ENCODE data around the gene PIGM.
A peak's percentile ranks its signal among the peaks of the same experiment; 100 is the strongest.

PIGM gene

DNA sequence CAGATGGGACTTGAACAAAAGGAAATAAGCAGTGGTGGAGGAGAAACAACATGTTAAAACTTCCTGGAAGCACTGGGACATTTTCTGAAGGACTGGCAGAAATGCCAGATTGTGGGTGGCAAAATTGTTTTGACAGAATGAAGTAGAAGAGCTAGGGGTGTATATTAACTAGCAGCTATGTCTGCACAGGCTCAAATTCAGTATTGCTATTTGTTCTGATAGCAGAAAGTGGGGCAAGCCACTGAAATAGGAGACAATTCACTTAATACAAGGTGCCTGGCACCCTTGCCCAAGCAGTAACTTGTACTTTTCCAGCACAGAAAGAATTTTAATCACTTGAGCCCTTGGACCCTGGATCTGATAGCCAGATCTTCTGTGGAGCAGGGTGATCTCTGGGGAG lies 11.8 kb upstream of the PIGM start:
- Histone ChIP-seq H3K4me3 (no peak overlapping the region), H3K27ac (no peak overlapping the region), H3K9me3 (ENCODE audit: low read depth, low read length) (no peaks in the 10 kb centered on the region), H3K36me3 (ENCODE audit: insufficient read depth, low read length) (no peaks in the 10 kb centered on the region), H3K9ac (ENCODE audit: insufficient read length) (no peak overlapping the region)
- no peak for TF ChIP-seq EZH2 (IDR thresholded peaks at IDR 0.05)
- TF ChIP-seq FOXP2 (optimal IDR thresholded peaks at IDR 0.05; ENCODE audit: control extremely low read depth, extremely low read length, insufficient read depth), result no peak
- no peak for TF ChIP-seq POLR2AphosphoS5 (IDR thresholded peaks at IDR 0.05; ENCODE audit: borderline replicate concordance, low read depth, low read length)
- no peak for DNase-seq (ENCODE audit: low read depth, low spot score)

DNA sequence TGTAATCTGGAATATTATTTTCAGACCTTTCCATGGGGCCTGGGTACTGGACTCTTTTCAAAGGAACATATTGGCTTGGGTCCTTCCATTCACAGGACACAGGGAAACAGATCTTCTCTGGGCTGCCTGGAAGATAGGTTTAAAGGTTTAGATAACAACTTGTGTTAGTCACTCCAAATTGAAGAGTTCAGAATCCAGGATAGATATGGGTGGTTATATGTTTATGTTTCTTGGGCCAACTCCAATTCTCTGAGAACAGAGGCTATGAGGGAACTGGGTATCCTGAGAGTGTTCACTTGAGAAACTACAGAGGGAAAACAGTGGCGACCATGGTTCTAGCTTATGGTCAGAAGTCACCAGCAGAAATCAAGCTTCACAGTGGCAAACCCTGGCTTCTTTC lies 8.7 kb upstream of the PIGM start:
- no peak for TF ChIP-seq FOXP2 (optimal IDR thresholded peaks at IDR 0.05; ENCODE audit: control extremely low read depth, extremely low read length, insufficient read depth)
- no peak for TF ChIP-seq POLR2AphosphoS5 (IDR thresholded peaks at IDR 0.05; ENCODE audit: borderline replicate concordance, low read depth, low read length)
- TF ChIP-seq EZH2 (IDR thresholded peaks at IDR 0.05), result no peak
- no peak overlapping the region for H3K4me3 ChIP-seq
- no peak for DNase-seq (ENCODE audit: low read depth, low spot score)
- no peak overlapping the region for H3K9ac ChIP-seq (ENCODE audit: insufficient read length)
- H3K36me3 ChIP-seq (ENCODE audit: insufficient read depth, low read length), result no peaks in the 10 kb centered on the region
- H3K27ac ChIP-seq, result no peak overlapping the region
- no peaks in the 10 kb centered on the region for H3K9me3 ChIP-seq (ENCODE audit: low read depth, low read length)

DNA sequence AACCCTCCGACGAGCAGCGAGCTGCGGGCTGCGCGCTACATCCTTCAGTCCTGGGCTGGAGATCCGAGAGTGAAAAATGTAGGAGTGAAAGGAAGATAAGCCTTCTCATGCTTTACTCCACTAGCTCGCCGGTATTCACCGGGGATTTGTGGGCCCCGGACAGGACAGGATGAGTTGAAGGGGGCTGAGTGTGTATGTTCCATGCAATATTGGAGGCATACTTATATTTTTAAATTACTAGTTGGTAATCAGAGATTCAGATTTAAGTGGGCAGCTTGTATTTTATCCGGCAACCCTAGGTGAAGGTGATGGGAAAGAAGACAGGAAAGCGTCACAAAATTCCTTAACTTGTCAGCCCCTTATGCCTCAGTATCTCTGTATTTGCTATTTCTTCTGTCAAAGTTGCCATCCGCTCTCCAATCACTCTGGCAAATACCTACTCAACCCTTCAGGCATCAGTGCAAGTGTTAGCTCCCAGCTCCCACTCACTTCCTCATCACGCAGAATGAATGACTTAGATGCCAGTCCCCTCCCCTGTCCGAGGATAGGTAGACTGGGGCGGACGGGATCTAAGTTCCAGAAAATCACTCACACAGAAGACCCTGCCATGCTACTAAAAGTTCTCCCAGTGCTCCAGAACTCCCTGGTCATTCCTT lies 503 bp upstream of the PIGM start:
- H3K36me3 ChIP-seq (ENCODE audit: insufficient read depth, low read length), result no peaks in the 10 kb centered on the region
- no peak for DNase-seq (ENCODE audit: low read depth, low spot score)
- H3K9me3 ChIP-seq (ENCODE audit: low read depth, low read length), result no peaks in the 10 kb centered on the region
- H3K9ac ChIP-seq (ENCODE audit: insufficient read length), result peak overlapping the region; percentile 72
- TF ChIP-seq FOXP2 (optimal IDR thresholded peaks at IDR 0.05; ENCODE audit: control extremely low read depth, extremely low read length, insufficient read depth), result no peak
- TF ChIP-seq POLR2AphosphoS5 (IDR thresholded peaks at IDR 0.05; ENCODE audit: borderline replicate concordance, low read depth, low read length), result no peak
- TF ChIP-seq EZH2 (IDR thresholded peaks at IDR 0.05), result no peak
- peak overlapping the region; percentile 87 for H3K4me3 ChIP-seq
- H3K27ac ChIP-seq, result no peak overlapping the region

DNA sequence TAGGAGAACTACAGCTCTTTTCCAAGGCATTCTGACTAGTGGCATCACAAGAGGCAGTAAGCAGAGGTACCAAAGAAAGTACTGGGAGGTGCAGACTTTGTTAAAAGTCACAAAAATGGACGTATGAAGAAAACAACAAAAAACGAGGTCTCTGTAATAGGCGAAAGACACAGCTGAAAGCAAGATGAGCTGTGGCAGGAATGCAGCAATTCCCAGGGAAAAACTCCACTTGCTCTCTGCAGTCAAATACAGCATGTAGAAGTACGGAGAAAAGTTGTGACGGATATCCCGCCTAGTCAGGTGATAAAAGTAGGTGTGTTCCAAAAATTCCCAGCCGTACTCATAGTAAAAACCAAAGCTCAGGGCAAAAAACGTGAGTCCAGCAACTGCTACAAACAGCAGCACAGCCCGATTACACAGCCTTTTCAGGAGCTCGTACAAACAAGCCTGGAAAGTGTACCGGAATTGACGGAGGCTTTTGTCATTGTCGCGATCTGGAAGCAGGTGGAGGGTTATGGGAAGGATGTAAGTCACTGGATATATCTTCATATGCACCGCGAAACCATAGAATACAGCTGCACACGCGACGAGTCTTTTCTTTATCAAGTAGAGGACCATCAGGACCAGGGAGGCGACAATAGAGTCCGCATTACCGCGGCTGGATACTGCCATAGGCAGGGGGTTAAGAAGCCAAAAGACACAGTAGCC lies 979 bp downstream of the PIGM start:
- no peak for DNase-seq (ENCODE audit: low read depth, low spot score)
- H3K9me3 ChIP-seq (ENCODE audit: low read depth, low read length), result no peaks in the 10 kb centered on the region
- H3K27ac ChIP-seq, result no peak overlapping the region
- peak overlapping the region; percentile 87 for H3K4me3 ChIP-seq
- TF ChIP-seq POLR2AphosphoS5 (IDR thresholded peaks at IDR 0.05; ENCODE audit: borderline replicate concordance, low read depth, low read length), result no peak
- no peak for TF ChIP-seq FOXP2 (optimal IDR thresholded peaks at IDR 0.05; ENCODE audit: control extremely low read depth, extremely low read length, insufficient read depth)
- TF ChIP-seq EZH2 (IDR thresholded peaks at IDR 0.05), result no peak
- peak overlapping the region; percentile 72 for H3K9ac ChIP-seq (ENCODE audit: insufficient read length)
- H3K36me3 ChIP-seq (ENCODE audit: insufficient read depth, low read length), result no peaks in the 10 kb centered on the region

- Histone ChIP-seq H3K36me3 (ENCODE audit: insufficient read depth, low read length) (no peaks in the 10 kb centered on the region), H3K9ac (ENCODE audit: insufficient read length) (no peak overlapping the region), H3K27ac (no peak overlapping the region), H3K4me3 (no peak overlapping the region), H3K9me3 (ENCODE audit: low read depth, low read length) (no peaks in the 10 kb centered on the region)
- DNase-seq (ENCODE audit: low read depth, low spot score), result no peak
- TF ChIP-seq POLR2AphosphoS5 (IDR thresholded peaks at IDR 0.05; ENCODE audit: borderline replicate concordance, low read depth, low read length) (no peak), FOXP2 (optimal IDR thresholded peaks at IDR 0.05; ENCODE audit: control extremely low read depth, extremely low read length, insufficient read depth) (no peak), EZH2 (IDR thresholded peaks at IDR 0.05) (no peak)
These were observed 3.4 kb downstream of the PIGM start for GRCh38 chr1:160028426-160028825.

- H3K9me3 ChIP-seq (ENCODE audit: low read depth, low read length), result no peaks in the 10 kb centered on the region
- DNase-seq (ENCODE audit: low read depth, low spot score), result no peak
- no peaks in the 10 kb centered on the region for H3K36me3 ChIP-seq (ENCODE audit: insufficient read depth, low read length)
- no peak overlapping the region for H3K4me3 ChIP-seq
- TF ChIP-seq FOXP2 (optimal IDR thresholded peaks at IDR 0.05; ENCODE audit: control extremely low read depth, extremely low read length, insufficient read depth) (no peak), EZH2 (IDR thresholded peaks at IDR 0.05) (no peak), POLR2AphosphoS5 (IDR thresholded peaks at IDR 0.05; ENCODE audit: borderline replicate concordance, low read depth, low read length) (no peak)
- H3K27ac ChIP-seq, result no peak overlapping the region
- H3K9ac ChIP-seq (ENCODE audit: insufficient read length), result no peak overlapping the region
These were observed 6.5 kb downstream of the PIGM start for GRCh38 chr1:160025314-160025713.

DNA sequence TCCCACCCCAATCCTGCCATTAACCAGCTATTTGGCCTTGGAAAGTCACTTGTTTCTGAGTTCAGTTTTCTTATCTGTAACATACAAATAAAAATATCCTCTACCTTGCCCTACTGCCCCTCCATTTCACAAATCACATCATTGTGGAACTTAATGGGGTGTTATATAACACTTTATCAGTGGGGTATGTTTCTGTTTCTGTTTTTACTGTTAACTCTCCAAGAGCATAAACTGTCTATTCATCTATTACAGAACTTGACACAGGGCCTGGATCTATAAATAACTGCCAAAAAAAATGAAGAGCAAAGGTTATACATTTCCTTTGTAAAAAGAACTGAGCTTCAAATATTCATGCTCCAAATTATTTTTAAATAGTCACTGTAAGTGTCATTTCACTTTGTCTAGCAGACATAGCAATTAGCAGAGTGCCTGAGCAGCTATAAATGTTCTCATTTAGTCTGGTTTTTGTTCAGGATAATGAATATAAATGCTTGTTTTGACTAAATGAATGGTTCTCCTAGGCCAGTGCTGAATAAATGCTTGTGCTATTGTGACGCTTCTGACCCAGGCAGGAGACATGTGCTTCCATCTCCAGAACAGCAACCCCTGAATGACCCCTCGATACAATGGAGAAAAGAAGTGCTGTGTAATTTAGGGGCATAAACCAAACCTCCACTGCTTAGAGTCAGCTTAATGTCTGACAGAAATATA lies 7.4 kb downstream of the PIGM start:
- Histone ChIP-seq H3K9ac (ENCODE audit: insufficient read length) (no peak overlapping the region), H3K9me3 (ENCODE audit: low read depth, low read length) (no peaks in the 10 kb centered on the region), H3K4me3 (no peak overlapping the region), H3K36me3 (ENCODE audit: insufficient read depth, low read length) (no peaks in the 10 kb centered on the region), H3K27ac (no peak overlapping the region)
- no peak for TF ChIP-seq FOXP2 (optimal IDR thresholded peaks at IDR 0.05; ENCODE audit: control extremely low read depth, extremely low read length, insufficient read depth)
- TF ChIP-seq EZH2 (IDR thresholded peaks at IDR 0.05), result no peak
- no peak for TF ChIP-seq POLR2AphosphoS5 (IDR thresholded peaks at IDR 0.05; ENCODE audit: borderline replicate concordance, low read depth, low read length)
- no peak for DNase-seq (ENCODE audit: low read depth, low spot score)
